H1 (cell line): ENCODE measurements around the gene RAPH1. TPM values are rescaled to one million over a fixed set of nuclear protein-coding genes. Genes with fewer than 3 reads are reported as not detected.

Experiments used
- CTCF ChIA-PET: fragments of 300-600 bp; sonication (Branson Sonifier 250); formaldehyde crosslinking; loops from one replicate; lab custom pipeline; 2021; ENCODE audit not compliant: partially characterized antibody; lab: Charles Lee
- POLR2A ChIA-PET: fragments of 300-600 bp; sonication (Branson Sonifier 250); formaldehyde crosslinking; loops from one replicate; lab custom pipeline; 2021; ENCODE audit warnings: inconsistent platforms; ENCODE audit not compliant: partially characterized antibody; lab: Charles Lee
- DNase-seq, 2 experiments: peaks; one replicate each; pipeline versions ENCODE4 v3.0.0 to v3.0.0-alpha.2; 2010 to 2022; ENCODE audit warnings: low spot score in 2 of 2, low read depth in 1 of 2, mixed read lengths in 1 of 2
- FAIRE-seq: peaks from 2 replicates; lab custom pipeline; 2011; peaks lifted over from hg19 to GRCh38; lab: Jason Lieb, UNC
- H2AFZ ChIP-seq: 2 replicates; pipeline ENCODE4 v1.8.1; 2012; ENCODE audit warnings: low read length, inconsistent platforms
- H2AK5ac ChIP-seq: 2 replicates; pipeline ENCODE4 v1.6.1; 2013; ENCODE audit warnings: low read depth, low read length
- H2BK120ac ChIP-seq: replicated peaks from 2 replicates; pipeline ENCODE3; 2013; ENCODE audit warnings: low read depth, low read length, inconsistent platforms
- H2BK12ac ChIP-seq: 2 replicates; pipeline ENCODE4 v1.6.1; 2013; ENCODE audit warnings: low read depth, low read length
- H2BK15ac ChIP-seq: 2 replicates; pipeline ENCODE4 v1.6.1; 2013; ENCODE audit warnings: low read length
- H2BK20ac ChIP-seq: 2 replicates; pipeline ENCODE4 v1.6.1; 2013; ENCODE audit warnings: low read length
- H2BK5ac ChIP-seq: 2 replicates; pipeline ENCODE4 v1.6.1; 2013; ENCODE audit warnings: low read depth, low read length
- H3K14ac ChIP-seq: 2 replicates; pipeline ENCODE4 v1.6.1; 2013; ENCODE audit warnings: inconsistent platforms; ENCODE audit not compliant: insufficient read length
- H3K18ac ChIP-seq: 2 replicates; pipeline ENCODE4 v1.6.1; 2013; ENCODE audit warnings: low read length; ENCODE audit errors: extremely low read depth
- H3K23ac ChIP-seq: 2 replicates; pipeline ENCODE4 v1.6.1; 2013; ENCODE audit warnings: inconsistent platforms; ENCODE audit not compliant: insufficient read length
- H3K23me2 ChIP-seq: 2 replicates; pipeline ENCODE4 v1.6.1; 2013; ENCODE audit warnings: low read depth, low read length
- H3K27ac ChIP-seq: 2 replicates; pipeline ENCODE4 v1.6.1; 2011; ENCODE audit warnings: low read depth, low read length, inconsistent platforms
- H3K27me3 ChIP-seq, 4 experiments: replicated peaks in 1 of 4; 1 replicate in 1 of 4; 2 replicates in 3 of 4; pipeline versions ENCODE4 v1.6.1 to v1.8.1; 2011 to 2013; ENCODE audit warnings: low read length in 3 of 4, mild to moderate bottlenecking in 3 of 4, inconsistent platforms in 2 of 4, mixed read lengths in 2 of 4, moderate library complexity in 1 of 4; ENCODE audit not compliant: control insufficient read depth in 3 of 4, insufficient read depth in 3 of 4; ENCODE audit errors: extremely low read depth in 1 of 4
- H3K36me3 ChIP-seq, 4 experiments: 2 replicates each; pipeline versions ENCODE4 v1.6.1 to v1.8.1; 2011 to 2013; ENCODE audit warnings: mild to moderate bottlenecking in 4 of 4, low read length in 3 of 4, moderate library complexity in 2 of 4, control low read depth in 1 of 4, inconsistent platforms in 1 of 4; ENCODE audit not compliant: insufficient read depth in 4 of 4, control insufficient read depth in 2 of 4
- H3K4ac ChIP-seq: replicated peaks from 2 replicates; pipeline ENCODE3; 2013; ENCODE audit warnings: low read length, low read depth, mixed read lengths, inconsistent platforms; ENCODE audit not compliant: insufficient read length
- H3K4me1 ChIP-seq, 4 experiments: replicated peaks in 1 of 4; 1 replicate in 1 of 4; 2 replicates in 3 of 4; pipeline versions ENCODE4 v1.6.1 to v1.8.1; 2011 to 2013; ENCODE audit warnings: low read length in 3 of 4, inconsistent platforms in 2 of 4, mixed read lengths in 1 of 4; ENCODE audit not compliant: insufficient read depth in 4 of 4, control insufficient read depth in 3 of 4
- H3K4me2 ChIP-seq, 2 experiments: 2 replicates each; pipeline versions ENCODE4 v1.6.1 to v1.8.1; 2011 to 2013; ENCODE audit warnings: low read depth in 2 of 2, low read length in 2 of 2, control low read depth in 1 of 2, inconsistent platforms in 1 of 2, mild to moderate bottlenecking in 1 of 2; ENCODE audit not compliant: insufficient read depth in 1 of 2
- H3K4me3 ChIP-seq, 4 experiments: fragments of 200-600, 300-600 bp in 1 of 4; sonication (generic), shearing (Covaris generic), sonication (Bioruptor Twin) in 1 of 4; 2 replicates each; pipeline versions ENCODE4 v1.5.1 to v1.8.1; 2011 to 2016; ENCODE audit warnings: low read length in 4 of 4, low read depth in 3 of 4, control low read depth in 2 of 4, inconsistent platforms in 2 of 4, mild to moderate bottlenecking in 2 of 4, mixed read lengths in 1 of 4, moderate library complexity in 1 of 4; ENCODE audit not compliant: insufficient read depth in 2 of 4; ENCODE audit errors: extremely low read depth in 1 of 4
- H3K56ac ChIP-seq: replicated peaks from 2 replicates; pipeline ENCODE3; 2013; ENCODE audit warnings: low read depth, mild to moderate bottlenecking, mixed read lengths, low read length, inconsistent platforms; ENCODE audit not compliant: insufficient read length
- H3K79me1 ChIP-seq: 2 replicates; pipeline ENCODE4 v1.6.1; 2013; ENCODE audit warnings: low read depth, low read length, control low read depth
- H3K79me2 ChIP-seq, 2 experiments: 2 replicates each; pipeline versions ENCODE4 v1.6.1 to v1.8.1; 2012 to 2013; ENCODE audit warnings: low read length in 2 of 2, mild to moderate bottlenecking in 2 of 2, inconsistent platforms in 1 of 2; ENCODE audit not compliant: insufficient read depth in 2 of 2, control insufficient read depth in 1 of 2
- H3K9ac ChIP-seq, 4 experiments: replicated peaks in 1 of 4; 1 replicate in 1 of 4; 2 replicates in 3 of 4; pipeline versions ENCODE4 v1.6.1 to v1.8.1; 2011 to 2013; ENCODE audit warnings: low read depth in 3 of 4, low read length in 3 of 4, control low read depth in 2 of 4, mild to moderate bottlenecking in 2 of 4, moderate library complexity in 2 of 4, inconsistent platforms in 1 of 4; ENCODE audit errors: extremely low read depth in 1 of 4
- H3K9me3 ChIP-seq, 2 experiments: 2 replicates each; pipeline versions ENCODE4 v1.6.1 to v1.8.1; 2012 to 2013; ENCODE audit warnings: mild to moderate bottlenecking in 2 of 2, moderate library complexity in 2 of 2, control low read depth in 1 of 2, inconsistent platforms in 1 of 2, low read depth in 1 of 2, low read length in 1 of 2, mixed read lengths in 1 of 2; ENCODE audit not compliant: insufficient read depth in 2 of 2
- H4K20me1 ChIP-seq, 2 experiments: replicated peaks in 1 of 2; 2 replicates each; pipeline versions ENCODE3 to v1.8.1; 2011 to 2013; ENCODE audit warnings: inconsistent platforms in 2 of 2, low read length in 2 of 2, mild to moderate bottlenecking in 1 of 2; ENCODE audit not compliant: insufficient read depth in 2 of 2, control insufficient read depth in 1 of 2
- H4K5ac ChIP-seq: 2 replicates; pipeline ENCODE4 v1.6.1; 2013; ENCODE audit warnings: low read length, low read depth, mixed read lengths, inconsistent platforms; ENCODE audit not compliant: insufficient read length
- H4K8ac ChIP-seq: 2 replicates; pipeline ENCODE4 v1.8.0; 2013; ENCODE audit warnings: mild to moderate bottlenecking, moderate library complexity, low read length, inconsistent platforms; ENCODE audit not compliant: insufficient read depth; ENCODE audit errors: extremely low read depth
- H4K91ac ChIP-seq: replicated peaks from 2 replicates; pipeline ENCODE3; 2013; ENCODE audit warnings: low read length, mixed read lengths, inconsistent platforms; ENCODE audit not compliant: insufficient read length
- BCL11A ChIP-seq, 2 experiments: IDR thresholded peaks; one replicate each; pipeline ENCODE4 v1.6.1; 2011; ENCODE audit warnings: low read depth in 2 of 2, low read length in 2 of 2, mild to moderate bottlenecking in 2 of 2
- CBX5 ChIP-seq: fragments of 300-800, 300-1000 bp; sonication (generic); IDR thresholded peaks from 2 replicates; pipeline ENCODE4 v1.7.1; 2016; ENCODE audit warnings: antibody characterized with exemption, low read length, low read depth
- CHD1 ChIP-seq: IDR thresholded peaks from 2 replicates; pipeline ENCODE4 v1.6.1; 2012; ENCODE audit warnings: low read depth, low read length, improper control_type of control experiment
- FOSL1 ChIP-seq: IDR thresholded peaks from 2 replicates; pipeline ENCODE4 v1.6.1; 2011; ENCODE audit warnings: mild to moderate bottlenecking, low read depth, low read length, moderate library complexity; ENCODE audit not compliant: insufficient read depth
- MAX ChIP-seq: IDR thresholded peaks from 2 replicates; pipeline ENCODE4 v1.6.1; 2012; ENCODE audit warnings: inconsistent platforms
- POLR2AphosphoS5 ChIP-seq: IDR thresholded peaks from 2 replicates; pipeline ENCODE4 v1.6.1; 2011; ENCODE audit warnings: low read depth, low read length
- RBBP5 ChIP-seq: IDR thresholded peaks from 2 replicates; pipeline ENCODE4 v1.7.1; 2012; ENCODE audit warnings: low read depth, mild to moderate bottlenecking, inconsistent platforms, low read length, moderate library complexity, borderline replicate concordance
- SAP30 ChIP-seq: fragments of 300-600 bp; sonication (generic); IDR thresholded peaks from 2 replicates; pipeline ENCODE4 v1.7.1; 2012; ENCODE audit warnings: low read length, moderate library complexity, mild to moderate bottlenecking, inconsistent platforms; ENCODE audit not compliant: insufficient read depth, insufficient replicate concordance
- SIRT6 ChIP-seq: IDR thresholded peaks from one replicate; pipeline ENCODE4 v1.7.1; 2012; ENCODE audit warnings: low read length, inconsistent platforms
- WGBS, 2 experiments: shearing (Covaris generic) in 1 of 2; methylation state at CpG; one replicate each; pipeline versions ENCODE4 v1.1.6 to v1.1.7; 2013 to 2015; ENCODE audit warnings: low lambda C conversion rate in 2 of 2, mixed read lengths in 2 of 2, inconsistent platforms in 1 of 2, low coverage in 1 of 2, missing lambda C conversion rate in 1 of 2; ENCODE audit not compliant: insufficient replicate concordance in 2 of 2, insufficient coverage in 1 of 2, insufficient read length in 1 of 2; ENCODE audit errors: extremely low coverage in 1 of 2, missing lambda C conversion rate in 1 of 2; 5-methylcytosine and 5-hydroxymethylcytosine counted together
- polyA plus RNA-seq, 7 experiments: library from polyadenylated mRNA; depleted of rRNA in 3 of 7; stranded (reverse) in 5 of 7; unstranded in 2 of 7; fragments of >200 nt in 5 of 7; fragments of 200-250 nt in 2 of 7; gene quantifications; 1 replicate in 5 of 7; 2 replicates in 1 of 7; 4 replicates in 1 of 7; pipeline versions ENCODE4 v1.2.1 to v1.2.3, GENCODE V29; 2011 to 2013; ENCODE audit warnings: missing spikeins in 2 of 7, mixed read lengths in 2 of 7
- total RNA-seq: library from RNA; stranded (reverse); fragmentation: NEBNext Ultra II Directional; extraction: Animal tissue kit (Norgen Biotek cat#: 25700); gene quantifications from 2 replicates; pipeline ENCODE4 v1.2.1, GENCODE V29; 2021

Gene RAPH1
- total and polyA plus RNA-seq, 2 of the 8 experiments (the other 6 are each of a cell fraction or from before 2014, with no cell fraction given), result 3.8 to 27.4 TPM

- Histone ChIP-seq H3K4me1 (no peaks in the 10 kb centered on the region), H2AFZ (no peak overlapping the region), H4K91ac (no peak overlapping the region), H3K4ac (no peak overlapping the region), H4K5ac (no peak overlapping the region), H3K27ac (no peak overlapping the region), H3K9ac (no peak overlapping the region), H3K79me1 (no peaks in the 10 kb centered on the region), H3K4me2 (no peak overlapping the region), H3K9me3 (no peaks in the 10 kb centered on the region), H2BK5ac (no peak overlapping the region), H3K23ac (no peak overlapping the region), H4K8ac (no peak overlapping the region), H3K27me3 (no peaks in the 10 kb centered on the region), H3K79me2 (no peaks in the 10 kb centered on the region), H3K18ac (no peak overlapping the region), H3K56ac (no peak overlapping the region), H4K20me1 (peaks cover 0 to 4% of the 10 kb centered on the region in 2 experiments), H3K36me3 (peaks cover 7 to 35% (median 20%) of the 10 kb centered on the region in 4 experiments; a peak in 7 of 8 replicates), H3K14ac (no peak overlapping the region), H2BK120ac (no peak overlapping the region), H2BK20ac (no peak overlapping the region), H2BK12ac (no peak overlapping the region), H3K4me3 (no peak overlapping the region), H2AK5ac (no peak overlapping the region), H2BK15ac (no peak overlapping the region), H3K23me2 (no peaks in the 10 kb centered on the region)
- ChIA-PET CTCF (interaction anchor here (1.2 to 1.8 kb wide), 2 partner anchors 9 to 13 kb away, joined by 3 to 8 read pairs; no protein-coding TSS in a partner anchor), POLR2A (interaction anchor here (1.2 kb wide), 1 partner anchor 18 kb away, joined by 3 read pairs; no protein-coding TSS in a partner anchor)
- WGBS, 2 experiments, result 88% methylated on average over 2 of the region's 2 CpGs; no CpG with 5 or more reads in 1 of the 2 experiments
- no peak for DNase-seq
- no peak for TF ChIP-seq RBBP5
- TF ChIP-seq POLR2AphosphoS5, result no peak
- TF ChIP-seq CHD1, result no peak
- no peak for TF ChIP-seq CBX5
- no peak for TF ChIP-seq BCL11A (IDR thresholded peaks at IDR 0.05; ENCODE audit: low read depth in 2 of 2, low read length in 2 of 2)
- no peak for TF ChIP-seq MAX
- no peak for TF ChIP-seq SAP30
- no peak for TF ChIP-seq FOSL1
- no peak for TF ChIP-seq SIRT6
- FAIRE-seq, result no peak
Observed at GRCh38 chr2:203427061-203427460, 108.0 kb downstream of the RAPH1 start.
